ENCODE measurements around the gene TPX2. TPM values are rescaled to one million over a fixed set of nuclear protein-coding genes. Genes with fewer than 3 reads are reported as not detected.
A peak's percentile ranks its signal among the peaks of the same experiment; 100 is the strongest.

TPX2 gene
- total and polyA plus RNA-seq, 5 experiments from 2014 or later = 0.16 to 0.50 (median 0.26) TPM; not detected in 1

DNA sequence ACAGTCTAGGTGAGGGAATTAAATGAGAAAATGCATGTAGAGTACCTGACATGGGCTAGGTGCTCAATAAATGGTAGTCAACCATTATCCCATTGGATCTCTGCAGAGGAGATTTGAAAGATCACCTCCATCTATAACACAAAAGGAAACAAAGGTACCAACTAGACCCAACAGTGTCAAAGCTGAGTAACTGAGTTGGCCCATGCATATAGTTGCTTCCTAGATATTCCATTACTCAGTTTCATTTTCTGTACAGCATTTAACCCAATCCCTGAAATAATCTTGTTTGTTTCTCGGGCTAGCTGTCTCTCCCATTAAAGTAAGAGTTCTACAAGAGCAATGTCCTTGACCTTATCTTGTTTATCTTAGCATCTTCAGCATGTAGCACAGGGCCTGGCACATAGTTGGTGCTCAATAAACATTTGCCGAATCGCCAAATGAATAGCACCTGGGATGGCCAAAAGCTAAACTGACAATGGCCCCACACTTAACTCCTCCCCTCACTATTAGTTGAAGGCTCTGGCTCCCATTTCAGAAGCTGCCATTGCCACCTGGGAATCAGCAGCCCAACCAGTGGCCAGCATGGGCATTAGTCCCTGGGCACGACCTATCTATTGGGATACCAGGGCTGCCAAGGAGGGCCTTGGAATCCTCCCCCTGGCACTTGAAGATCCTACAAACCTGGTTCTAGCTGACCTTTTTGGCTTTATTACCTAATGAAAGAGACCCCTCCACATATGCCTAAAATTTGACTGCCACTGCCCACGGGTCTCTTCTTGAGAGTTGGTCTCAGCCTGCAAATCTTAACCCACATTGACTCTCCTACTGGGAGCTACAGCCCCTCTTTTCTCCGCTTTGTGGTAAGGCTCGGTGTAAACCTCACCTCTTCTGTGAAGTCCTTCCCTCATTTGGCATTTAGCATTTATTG is 39.0 kb upstream of the TPX2 start:
- H3K27me3 Mint-ChIP-seq = no peaks in the 10 kb centered on the region
- ATAC-seq (no peak), DNase-seq (no peak)
- H3K4me1 Mint-ChIP-seq = peaks cover 21 to 62% (median 52%) of the 10 kb centered on the region in 4 donors
- POLR2A ChIA-PET = interaction anchor here (0.8 to 1.0 kb wide), 2 partner anchors 20 to 22 kb away, joined by 3 read pairs; no protein-coding TSS in a partner anchor
- peak overlapping the region in 1 of 10 donors; percentile 48 for H3K4me3 Mint-ChIP-seq
- H3K9me3 Mint-ChIP-seq = no peaks in the 10 kb centered on the region
- H3K36me3 Mint-ChIP-seq = peaks cover 4 to 47% (median 24%) of the 10 kb centered on the region in 3 donors
- peak overlapping the region in 9 of 10 donors; percentile 19 to 83 (median 42) for H3K27ac Mint-ChIP-seq

DNA sequence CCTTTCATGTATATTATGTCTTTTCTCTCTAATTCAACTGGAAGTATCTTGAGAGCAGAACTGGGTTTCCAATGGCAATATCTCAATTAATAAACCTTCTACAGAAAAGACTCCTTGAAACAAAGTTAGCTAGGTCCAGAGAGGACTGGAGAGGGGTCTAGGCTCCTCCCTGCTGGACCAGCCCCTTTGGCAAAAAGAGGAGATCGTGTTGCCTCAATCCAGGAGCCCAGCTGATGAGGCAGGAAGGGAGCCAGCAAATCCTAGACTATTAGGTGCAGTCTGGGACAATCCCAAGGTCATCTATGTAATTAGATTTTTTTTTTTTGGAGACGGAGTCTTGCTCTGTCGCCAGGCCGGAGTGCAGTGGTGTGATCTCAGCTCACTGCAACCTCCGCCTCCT is 38.3 kb upstream of the TPX2 start:
- peaks cover 17 to 61% (median 51%) of the 10 kb centered on the region in 4 donors for H3K4me1 Mint-ChIP-seq
- peak overlapping the region in 4 of 10 donors; percentile 23 to 63 (median 48) for H3K27ac Mint-ChIP-seq
- no peaks in the 10 kb centered on the region for H3K9me3 Mint-ChIP-seq
- no peaks in the 10 kb centered on the region for H3K27me3 Mint-ChIP-seq
- H3K36me3 Mint-ChIP-seq = peaks cover 4 to 48% (median 24%) of the 10 kb centered on the region in 3 donors
- no peak for ATAC-seq
- POLR2A ChIA-PET = interaction anchor here (0.8 kb wide), 1 partner anchor 20 kb away, joined by 3 read pairs; no protein-coding TSS in a partner anchor
- DNase-seq = no peak
- peak overlapping the region in 1 of 10 donors; percentile 48 for H3K4me3 Mint-ChIP-seq

- H3K4me3 Mint-ChIP-seq = no peak overlapping the region
- DNase-seq (no peak), ATAC-seq (no peak)
- POLR2A ChIA-PET = no interaction called here
- H3K36me3 Mint-ChIP-seq = peaks cover 4 to 45% (median 21%) of the 10 kb centered on the region in 3 donors
- H3K9me3 Mint-ChIP-seq = no peaks in the 10 kb centered on the region
- no peaks in the 10 kb centered on the region for H3K27me3 Mint-ChIP-seq
- peaks cover 18 to 63% (median 57%) of the 10 kb centered on the region in 4 donors for H3K4me1 Mint-ChIP-seq
- peak overlapping the region in 7 of 10 donors; percentile 1 to 85 (median 68) for H3K27ac Mint-ChIP-seq
Observed at GRCh38 chr20:31701591-31701990, 37.5 kb upstream of the TPX2 start.

GRCh38 chr20:31704225-31705119 is 34.6 kb upstream of the TPX2 start:
- POLR2A ChIA-PET = no interaction called here
- H3K36me3 Mint-ChIP-seq = peaks cover 4 to 50% (median 27%) of the 10 kb centered on the region in 3 donors
- H3K4me1 Mint-ChIP-seq = peaks cover 20 to 64% (median 58%) of the 10 kb centered on the region in 4 donors
- no peaks in the 10 kb centered on the region for H3K9me3 Mint-ChIP-seq
- H3K27me3 Mint-ChIP-seq = no peaks in the 10 kb centered on the region
- no peak for DNase-seq
- H3K27ac Mint-ChIP-seq = peak overlapping the region in 3 of 10 donors; percentile 32 to 72 (median 40)
- no peak overlapping the region for H3K4me3 Mint-ChIP-seq
- ATAC-seq = no peak

DNA sequence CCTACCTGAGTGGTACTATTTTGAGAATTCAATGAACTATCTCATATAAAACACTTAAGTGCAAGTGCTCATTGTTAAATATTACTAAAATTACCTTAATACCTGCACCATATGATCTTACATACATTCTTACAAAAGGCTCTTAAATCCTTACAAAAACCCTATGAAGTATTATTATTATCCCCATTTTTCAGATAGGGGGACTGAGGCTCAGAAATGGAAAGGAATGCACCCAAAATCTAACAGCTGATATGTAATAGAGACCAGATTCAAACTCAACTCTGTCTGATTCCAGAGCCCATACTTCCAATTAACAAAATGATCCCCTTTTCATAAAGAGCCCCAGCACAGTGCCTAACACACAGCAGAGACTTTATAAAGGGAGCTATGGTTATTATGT is 33.9 kb upstream of the TPX2 start:
- DNase-seq (no peak), ATAC-seq (no peak)
- Mint-ChIP-seq H3K27ac (peak overlapping the region in 4 of 10 donors; percentile 18 to 58 (median 29)), H3K9me3 (no peaks in the 10 kb centered on the region), H3K4me3 (no peak overlapping the region), H3K4me1 (peaks cover 20 to 60% (median 56%) of the 10 kb centered on the region in 4 donors), H3K27me3 (no peaks in the 10 kb centered on the region), H3K36me3 (peaks cover 4 to 51% (median 27%) of the 10 kb centered on the region in 3 donors)
- POLR2A ChIA-PET = no interaction called here

DNA sequence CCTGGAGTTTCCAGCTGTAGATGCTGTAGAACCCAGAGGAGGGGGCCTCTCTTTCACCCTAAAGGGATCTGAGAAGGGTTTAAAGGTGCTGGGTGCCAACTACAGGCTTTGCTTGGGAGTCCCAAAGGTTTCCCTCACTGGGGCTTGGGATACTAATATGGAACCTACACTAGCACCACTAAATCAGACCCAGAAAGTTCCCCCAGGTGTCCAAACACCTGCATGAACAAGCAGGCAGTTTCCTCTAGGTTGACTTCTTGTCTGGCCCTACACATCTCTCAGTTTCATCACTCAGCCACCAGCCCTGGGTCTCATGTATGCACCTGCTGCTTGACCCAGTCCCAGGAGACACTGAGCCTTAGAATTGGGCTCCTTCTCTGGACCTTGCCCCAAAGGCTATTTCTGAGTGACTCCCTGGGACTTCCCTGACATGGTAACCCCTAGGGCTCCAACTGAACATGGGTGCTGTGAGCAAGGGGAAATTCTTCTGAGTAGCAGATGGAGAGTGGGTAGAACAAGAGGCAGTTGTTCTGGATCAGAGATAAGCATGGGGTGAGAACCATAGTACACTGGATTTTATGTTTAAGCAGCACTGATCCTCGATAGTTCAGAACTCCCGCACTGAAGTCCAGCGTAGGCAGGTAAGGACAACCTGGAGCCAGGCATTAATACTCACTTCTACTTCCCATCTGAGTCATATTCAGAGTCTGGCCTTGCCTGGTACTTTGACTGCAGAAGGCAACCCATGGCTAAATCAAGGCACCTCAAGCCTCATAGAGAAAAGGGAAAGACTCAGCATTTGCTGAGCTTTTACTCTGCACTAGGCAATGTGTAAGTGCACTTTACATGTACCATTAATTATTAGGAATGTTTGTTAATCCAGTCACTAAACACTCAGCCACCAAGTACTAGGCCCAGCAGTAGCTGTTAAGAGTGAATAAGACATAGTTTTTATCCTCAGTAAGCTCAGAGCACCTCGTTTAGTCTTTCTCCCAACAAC is 33.2 kb upstream of the TPX2 start:
- Mint-ChIP-seq H3K4me3 (peak overlapping the region in 1 of 10 donors; percentile 33), H3K27ac (peak overlapping the region in 9 of 10 donors; percentile 24 to 83 (median 37)), H3K27me3 (no peaks in the 10 kb centered on the region), H3K9me3 (no peaks in the 10 kb centered on the region), H3K36me3 (peaks cover 4 to 49% (median 23%) of the 10 kb centered on the region in 3 donors), H3K4me1 (peaks cover 18 to 60% (median 55%) of the 10 kb centered on the region in 4 donors)
- POLR2A ChIA-PET = interaction anchor here (0.7 to 1.1 kb wide), 2 partner anchors 11 to 13 kb away, joined by 3 read pairs; no protein-coding TSS in a partner anchor
- ATAC-seq (no peak), DNase-seq (no peak)

GRCh38 chr20:31706607-31707257 is 32.4 kb upstream of the TPX2 start:
- H3K27me3 Mint-ChIP-seq = no peaks in the 10 kb centered on the region
- H3K27ac Mint-ChIP-seq = peak overlapping the region in 9 of 10 donors; percentile 16 to 67 (median 37)
- no peak for DNase-seq
- H3K4me1 Mint-ChIP-seq = peaks cover 18 to 63% (median 60%) of the 10 kb centered on the region in 4 donors
- POLR2A ChIA-PET = interaction anchor here (0.7 to 1.1 kb wide), 2 partner anchors 10 to 13 kb away, joined by 3 read pairs; no protein-coding TSS in a partner anchor
- H3K9me3 Mint-ChIP-seq = no peaks in the 10 kb centered on the region
- no peak for ATAC-seq
- peaks cover 4 to 44% (median 20%) of the 10 kb centered on the region in 3 donors for H3K36me3 Mint-ChIP-seq
- H3K4me3 Mint-ChIP-seq = no peak overlapping the region

DNA sequence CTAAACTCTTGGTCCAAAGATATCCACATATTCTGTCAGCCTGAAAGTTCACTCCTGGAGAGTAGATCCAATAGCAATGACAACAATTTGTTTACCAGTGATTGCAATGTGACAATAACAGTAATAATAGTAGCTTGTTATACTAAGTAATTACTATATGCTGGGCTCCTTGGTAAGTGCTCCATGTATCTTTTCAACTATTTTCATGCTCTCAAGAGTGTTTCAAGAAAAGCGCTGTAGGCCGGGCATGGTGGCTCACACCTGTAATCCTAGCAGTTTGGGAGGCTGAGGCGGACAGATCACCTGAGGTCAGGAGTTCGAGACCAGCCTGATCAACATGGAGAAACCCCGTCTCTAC is 31.9 kb upstream of the TPX2 start:
- ATAC-seq = no peak
- DNase-seq = no peak
- no peak overlapping the region for H3K4me3 Mint-ChIP-seq
- H3K9me3 Mint-ChIP-seq = no peaks in the 10 kb centered on the region
- POLR2A ChIA-PET = interaction anchor here (0.6 to 1.1 kb wide), 2 partner anchors 12 to 72 kb away, joined by 3 to 4 read pairs; no protein-coding TSS in a partner anchor
- peaks cover 14 to 63% (median 58%) of the 10 kb centered on the region in 4 donors for H3K4me1 Mint-ChIP-seq
- no peaks in the 10 kb centered on the region for H3K27me3 Mint-ChIP-seq
- peak overlapping the region in 3 of 10 donors; percentile 20 to 80 (median 33) for H3K27ac Mint-ChIP-seq
- peaks cover 0 to 39% (median 17%) of the 10 kb centered on the region in 3 donors for H3K36me3 Mint-ChIP-seq

DNA sequence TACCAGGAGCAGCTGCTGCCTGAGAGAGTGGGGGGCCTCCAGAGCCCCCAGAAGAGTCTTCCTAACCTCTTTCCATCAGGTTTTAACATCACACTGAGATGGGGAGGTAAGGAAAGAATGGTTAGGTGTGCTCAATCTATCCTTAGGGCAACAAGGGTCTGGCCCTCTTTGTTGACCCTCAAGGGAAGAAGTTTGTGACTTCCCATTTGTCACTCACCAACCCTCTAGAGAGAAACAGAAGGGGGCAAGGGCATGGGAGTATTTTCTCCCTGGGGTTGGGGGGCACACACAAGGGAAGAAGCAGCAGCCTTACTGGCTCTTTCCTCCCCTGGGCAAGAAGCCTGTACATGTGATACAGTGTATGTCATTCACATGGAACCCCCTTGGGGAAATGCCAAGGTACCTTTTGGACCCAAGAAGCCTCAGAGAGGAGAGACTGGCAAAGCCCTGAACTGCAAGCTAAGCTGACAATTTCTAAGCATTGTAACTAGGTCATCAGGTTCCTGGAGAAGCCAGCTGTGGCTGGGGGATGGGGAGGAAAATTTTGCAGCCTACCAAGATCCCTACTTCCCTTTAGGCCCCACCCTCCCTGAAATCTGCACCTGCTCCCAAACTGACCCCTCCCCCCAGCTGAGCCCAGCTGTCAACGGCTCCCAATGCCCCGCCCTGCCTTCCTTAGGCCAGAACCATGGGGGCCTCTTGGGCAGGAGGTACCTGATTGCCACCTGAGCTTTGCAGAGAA is 30.9 kb upstream of the TPX2 start:
- peaks cover 21 to 72% (median 65%) of the 10 kb centered on the region in 4 donors for H3K4me1 Mint-ChIP-seq
- H3K4me3 Mint-ChIP-seq = no peak overlapping the region
- H3K36me3 Mint-ChIP-seq = peaks cover 0 to 47% (median 17%) of the 10 kb centered on the region in 3 donors
- POLR2A ChIA-PET = interaction anchor here (1.0 kb wide), 1 partner anchor 12 kb away, joined by 3 read pairs; no protein-coding TSS in a partner anchor
- no peaks in the 10 kb centered on the region for H3K27me3 Mint-ChIP-seq
- DNase-seq (no peak), ATAC-seq (no peak)
- H3K9me3 Mint-ChIP-seq = no peaks in the 10 kb centered on the region
- peak overlapping the region in 4 of 10 donors; percentile 22 to 95 (median 51) for H3K27ac Mint-ChIP-seq

Data from naive thymus-derived CD8-positive, alpha-beta T cell (primary cell).